Gastroesophageal sphincter (tissue), 4 donors: ENCODE results near the gene ECSCR. TPM values are rescaled to one million over a fixed set of nuclear protein-coding genes. Genes with fewer than 3 reads are reported as not detected.
"Not testable (repeated sequence)": the region's sequence is repeated elsewhere in the genome, so short reads cannot be mapped to it uniquely, and the experiment has no call there.

Source experiments
- ATAC-seq: fragments of 150-250 bp; one replicate; pipeline ENCODE4 v1.9.1; 2016; ENCODE audit warnings: mild to moderate bottlenecking, moderate library complexity
- H3K27ac ChIP-seq, 4 donors: fragments of 200-600 bp; sonication (generic) in 3 of 4; 1 replicate in 3 of 4; 2 replicates in 1 of 4; pipeline ENCODE4 v1.5.1; 2016 to 2019
- H3K27me3 ChIP-seq: fragments of 200-600 bp; sonication (generic); one replicate; pipeline ENCODE4 v1.5.1; 2019
- H3K36me3 ChIP-seq, 2 donors: fragments of 200-600 bp; sonication (generic); one replicate each; pipeline ENCODE4 v1.5.1; 2019; ENCODE audit warnings: control low read depth in 1 of 2
- H3K4me1 ChIP-seq, 3 donors: fragments of 200-600 bp; sonication (generic); 1 replicate in 2 of 3; 2 replicates in 1 of 3; pipeline ENCODE4 v1.5.1; 2016 to 2019; ENCODE audit warnings: control low read depth in 2 of 3
- H3K4me3 ChIP-seq, 2 donors: fragments of 200-600 bp; sonication (generic); one replicate each; pipeline ENCODE4 v1.5.1; 2019; ENCODE audit warnings: mild to moderate bottlenecking in 1 of 2, moderate library complexity in 1 of 2
- H3K9me3 ChIP-seq, 3 donors: fragments of 200-600 bp; sonication (generic); one replicate each; pipeline ENCODE4 v1.5.1; 2017 to 2019; ENCODE audit warnings: control low read depth in 2 of 3
- CTCF ChIP-seq, 4 experiments: fragments of 200-600 bp in 2 of 4; fragments of 450-650 bp in 2 of 4; sonication (generic) in 1 of 4; IDR thresholded peaks; one replicate each; pipeline ENCODE4 v1.5.1; 2017 to 2019; ENCODE audit warnings: antibody characterized with exemption in 4 of 4, mild to moderate bottlenecking in 2 of 4, moderate library complexity in 2 of 4
- EP300 ChIP-seq: sonication (generic); formaldehyde crosslinking; IDR thresholded peaks from one replicate; pipeline ENCODE4 v1.6.1; 2017; ENCODE audit warnings: antibody characterized with exemption, mild to moderate bottlenecking
- POLR2A ChIP-seq, 2 donors: fragments of 450-650 bp; IDR thresholded peaks; one replicate each; pipeline ENCODE4 v1.6.1; 2017; ENCODE audit warnings: antibody characterized with exemption in 2 of 2, mild to moderate bottlenecking in 2 of 2, moderate library complexity in 1 of 2
- POLR2AphosphoS5 ChIP-seq: sonication (generic); formaldehyde crosslinking; IDR thresholded peaks from one replicate; pipeline ENCODE4 v1.6.1; 2017; ENCODE audit warnings: antibody characterized with exemption
- WGBS, 2 donors: methylation state at CpG; one replicate each; pipeline ENCODE4 v1.1.5; 2018; ENCODE audit warnings: low coverage in 1 of 2; 5-methylcytosine and 5-hydroxymethylcytosine counted together
- total RNA-seq, 4 donors: library from RNA; depleted of rRNA; stranded (reverse); fragments of >200 nt; gene quantifications; one replicate each; pipeline ENCODE4 v1.1.0, GENCODE V29; 2016

The ECSCR gene
- total RNA-seq, 4 donors from 2014 or later = 7.6 to 34.9 (median 21.8) TPM

DNA sequence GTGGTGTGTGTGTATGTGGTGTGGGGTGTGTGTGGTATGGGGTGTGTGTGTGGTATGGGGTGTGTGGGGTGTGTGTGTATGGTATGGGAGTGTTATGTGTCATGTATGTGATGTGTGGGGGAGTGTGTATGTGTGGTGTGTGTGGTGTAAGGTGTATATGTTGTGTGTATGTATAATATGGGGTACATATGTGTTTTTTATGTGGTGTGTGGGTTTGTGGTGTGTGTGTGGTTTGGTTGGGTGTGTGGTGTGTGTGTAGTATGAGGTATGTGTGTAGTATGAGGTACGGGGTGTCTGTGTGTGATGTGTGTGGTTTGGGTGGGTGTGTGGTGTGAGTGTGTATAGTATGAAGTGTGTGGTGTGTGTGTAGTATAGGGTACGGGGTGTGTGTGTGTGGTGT is 11.4 kb downstream of the ECSCR start:
- no peaks in the 10 kb centered on the region for H3K36me3 ChIP-seq
- ATAC-seq = no peak

DNA sequence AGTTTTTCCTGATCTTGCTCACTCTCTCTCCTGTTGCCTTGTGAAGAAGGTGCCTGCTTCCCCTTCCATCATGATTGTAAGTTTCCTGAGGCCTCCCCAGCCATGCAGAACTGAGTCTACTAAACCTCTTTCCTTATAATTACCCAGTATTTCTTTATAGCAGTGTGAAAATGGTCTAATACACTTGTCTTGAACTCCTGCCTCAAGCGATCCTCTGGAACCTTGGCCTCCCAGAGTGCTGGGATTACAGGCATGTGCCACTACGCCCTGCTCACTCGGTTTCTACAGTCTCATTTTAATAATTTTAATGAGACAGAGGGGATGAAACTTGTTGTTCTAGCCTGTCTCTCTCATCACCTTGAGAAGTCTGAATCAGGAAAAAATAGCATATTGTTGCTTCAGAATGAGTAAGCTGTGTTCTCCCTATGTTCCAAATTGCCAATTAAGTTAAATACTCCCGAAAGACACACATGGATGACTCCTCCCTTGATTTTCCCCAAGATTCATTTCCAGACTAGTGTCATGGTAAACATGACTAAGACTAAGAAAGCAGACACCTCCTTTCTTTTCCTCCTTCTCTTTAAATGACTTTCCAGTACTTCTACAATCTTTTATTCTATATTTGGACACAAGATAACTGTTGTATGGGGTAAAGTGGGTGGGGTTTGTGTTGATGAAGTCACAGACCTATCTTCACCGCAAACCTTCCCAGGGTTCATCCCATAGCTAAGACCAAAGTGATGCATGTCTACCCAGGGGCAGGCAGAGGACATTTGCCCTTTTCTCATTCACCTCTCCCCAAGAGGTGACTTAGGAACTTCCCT is 15.4 kb downstream of the ECSCR start:
- Histone ChIP-seq H3K4me1 (no peaks in the 10 kb centered on the region), H3K36me3 (no peaks in the 10 kb centered on the region), H3K4me3 (no peak overlapping the region), H3K27ac (no peak overlapping the region), H3K9me3 (no peaks in the 10 kb centered on the region), H3K27me3 (no peaks in the 10 kb centered on the region)
- WGBS, 2 donors = 77 to 89% methylated on average over 5 of the region's 5 CpGs
- ATAC-seq = no peak
- TF ChIP-seq POLR2A (IDR thresholded peaks at IDR 0.05) = no peak
- TF ChIP-seq POLR2AphosphoS5 = no peak
- TF ChIP-seq CTCF (IDR thresholded peaks at IDR 0.05) = no peak
- TF ChIP-seq EP300 = no peak

More for the DNA sequence above, 11.4 kb downstream of the ECSCR start:
- WGBS, 2 donors = 88 to 92% methylated on average over 2 of the region's 2 CpGs
- Histone ChIP-seq H3K4me1 (no peaks in the 10 kb centered on the region), H3K9me3 (no peaks in the 10 kb centered on the region), H3K27me3 (no peaks in the 10 kb centered on the region), H3K4me3 (no peak overlapping the region), H3K27ac (no peak overlapping the region)
- TF ChIP-seq POLR2AphosphoS5 (no peak), EP300 (no peak), POLR2A (IDR thresholded peaks at IDR 0.05) (no peak), CTCF (IDR thresholded peaks at IDR 0.05) (no peak)

DNA sequence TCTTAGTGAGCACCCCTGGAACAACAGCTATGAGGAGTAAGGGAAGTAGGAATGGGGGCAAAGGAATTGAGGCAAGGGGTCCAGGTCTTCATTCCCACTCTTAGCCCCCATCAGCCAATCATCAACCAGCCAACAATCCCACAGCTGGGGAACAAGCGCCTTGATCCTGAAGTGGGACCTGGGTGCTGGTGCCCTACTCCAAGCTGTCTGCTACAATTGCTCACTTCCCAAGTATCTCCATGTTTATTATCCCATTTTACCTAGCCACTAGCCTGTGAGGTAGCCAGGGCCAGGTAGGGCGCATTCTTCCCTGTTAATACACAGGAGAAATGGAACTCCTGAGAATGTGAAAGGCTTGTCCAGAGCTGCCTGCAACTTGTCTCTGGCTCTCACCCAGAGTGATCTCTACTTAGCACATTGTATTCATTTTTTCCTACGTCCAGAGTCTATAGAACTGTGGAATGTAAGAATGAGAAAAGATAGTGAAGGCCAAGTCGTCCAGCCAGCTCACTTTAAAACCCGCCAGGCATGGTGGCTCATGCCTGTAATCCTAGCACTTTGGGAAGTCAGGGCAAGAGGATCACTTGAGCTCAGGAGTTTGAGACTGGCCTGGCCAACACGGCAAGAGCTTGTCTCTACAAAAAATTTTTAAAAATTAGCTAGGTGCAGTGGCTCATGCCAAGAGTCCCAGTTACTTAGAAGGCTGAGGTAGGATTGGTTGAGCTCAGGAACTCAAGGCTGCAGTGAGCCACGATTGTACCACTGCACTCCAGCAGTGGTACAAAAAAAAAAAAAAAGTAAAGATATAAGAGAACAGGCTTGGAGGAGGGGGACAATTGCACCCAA is 17.0 kb downstream of the ECSCR start:
- no peaks in the 10 kb centered on the region for H3K27me3 ChIP-seq
- H3K4me3 ChIP-seq = no peak overlapping the region
- TF ChIP-seq CTCF (IDR thresholded peaks at IDR 0.05) (no peak), EP300 (no peak), POLR2AphosphoS5 (no peak), POLR2A (IDR thresholded peaks at IDR 0.05) (no peak)
- no peaks in the 10 kb centered on the region for H3K9me3 ChIP-seq
- ATAC-seq = peak; percentile 28
- no peaks in the 10 kb centered on the region for H3K4me1 ChIP-seq
- 16 to 40% methylated on average over 5 to 6 of the region's 7 CpGs for WGBS, 2 donors
- H3K27ac ChIP-seq = peak overlapping the region in 1 of 4 donors; percentile 12
- no peaks in the 10 kb centered on the region for H3K36me3 ChIP-seq

DNA sequence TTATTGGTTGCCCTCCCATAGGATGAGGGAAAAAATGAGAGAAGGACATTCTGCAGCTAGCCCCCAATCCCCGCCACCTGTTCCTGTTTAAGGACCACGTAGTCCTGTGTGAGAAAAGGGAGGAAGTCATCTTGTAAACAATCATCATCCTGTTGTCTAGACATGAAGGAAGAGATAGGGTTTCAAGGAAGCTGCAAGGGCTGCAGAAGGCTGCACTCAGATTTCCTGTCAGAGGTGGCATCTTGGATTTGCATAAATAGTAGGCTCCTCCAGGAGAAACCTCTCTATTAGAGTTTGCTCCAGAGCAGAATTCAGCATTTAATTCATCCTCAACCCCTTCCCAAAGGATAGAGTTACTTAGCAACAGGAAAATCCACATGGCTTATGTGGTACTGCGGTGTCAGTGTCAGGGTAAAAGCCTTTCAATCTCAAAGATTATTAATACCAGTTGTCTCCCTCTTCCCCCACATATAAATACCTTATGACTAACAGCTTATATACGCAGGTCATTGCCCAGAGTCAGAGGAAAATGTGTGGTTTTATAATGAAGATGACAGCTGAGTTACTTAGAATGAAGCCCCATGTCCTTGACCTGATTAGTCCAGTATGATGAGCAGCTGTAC is 18.6 kb downstream of the ECSCR start:
- Histone ChIP-seq H3K36me3 (no peaks in the 10 kb centered on the region), H3K9me3 (no peaks in the 10 kb centered on the region), H3K27me3 (no peaks in the 10 kb centered on the region), H3K4me3 (no peak overlapping the region), H3K4me1 (peaks cover 0 to 12% (median 0%) of the 10 kb centered on the region in 3 donors), H3K27ac (no peak overlapping the region)
- ATAC-seq = no peak
- TF ChIP-seq POLR2AphosphoS5 (no peak), EP300 (no peak), CTCF (IDR thresholded peaks at IDR 0.05) (no peak), POLR2A (IDR thresholded peaks at IDR 0.05) (no peak)
- 48 to 70% methylated on average over 2 to 4 of the region's 4 CpGs for WGBS, 2 donors

- Histone ChIP-seq H3K36me3 (peaks cover 0 to 16% of the 10 kb centered on the region in 2 donors), H3K4me1 (peaks cover 0 to 20% (median 4%) of the 10 kb centered on the region in 3 donors), H3K27ac (peak overlapping the region in 2 of 4 donors; percentile 93 to 98)
- H3K9me3 ChIP-seq, ATAC-seq, H3K27me3 ChIP-seq, H3K4me3 ChIP-seq: not testable (repeated sequence)
- WGBS, 2 donors = 93 to 100% methylated on average over 2 to 9 of the region's 17 CpGs
These were observed 22.1 kb downstream of the ECSCR start for GRCh38 chr5:139440416-139440815.
